HK-2 (cell line): ENCODE measurements around the gene ESR1.
A peak's percentile ranks its signal among the peaks of the same experiment; 100 is the strongest.

ENCODE experiments used
- DNase-seq: peaks from one replicate; pipeline ENCODE4 v3.0.0-alpha.2; 2018; ENCODE audit not compliant: unreplicated experiment

The ESR1 gene

DNA sequence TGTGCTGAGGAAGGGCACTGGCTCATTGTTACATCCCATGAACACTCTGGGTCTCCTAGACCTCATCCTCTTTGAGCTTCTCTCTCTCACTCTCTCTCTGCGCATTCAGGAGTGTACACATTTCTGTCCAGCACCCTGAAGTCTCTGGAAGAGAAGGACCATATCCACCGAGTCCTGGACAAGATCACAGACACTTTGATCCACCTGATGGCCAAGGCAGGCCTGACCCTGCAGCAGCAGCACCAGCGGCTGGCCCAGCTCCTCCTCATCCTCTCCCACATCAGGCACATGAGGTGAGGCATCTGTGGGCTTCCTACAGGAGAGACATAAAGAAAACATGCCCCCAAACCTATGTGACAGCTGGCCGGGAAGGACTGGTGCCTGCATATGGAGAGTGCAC lies 286.8 kb downstream of the ESR1 start:
- DNase-seq, result no peak

DNA sequence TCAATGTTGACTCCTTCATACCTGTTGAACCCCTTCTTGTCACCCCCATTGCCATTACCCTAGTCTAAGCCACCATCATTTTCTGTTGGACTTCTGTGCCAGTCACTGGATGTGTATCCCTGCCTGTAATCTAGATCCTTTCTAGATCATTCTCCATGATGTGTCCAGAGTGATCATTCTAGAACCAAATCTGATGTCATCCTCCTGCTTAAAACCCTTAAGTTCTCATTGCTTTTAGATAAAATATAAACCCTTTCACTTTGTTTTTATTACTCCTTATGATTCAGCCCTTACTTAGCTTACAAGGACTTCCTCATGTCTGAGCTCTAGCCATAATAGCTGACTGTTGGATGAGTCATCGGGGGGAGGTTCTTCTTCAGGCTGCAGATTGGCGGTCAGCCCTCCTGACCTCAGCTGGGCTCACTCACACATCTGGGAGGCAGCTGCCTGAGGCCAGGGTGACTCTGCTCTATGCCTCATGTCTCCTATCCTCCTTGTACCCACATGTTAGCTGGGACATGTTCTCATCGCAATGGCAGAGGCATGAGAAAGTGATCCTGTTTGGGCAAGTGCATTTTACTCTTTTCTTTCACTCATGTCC lies 287.6 kb downstream of the ESR1 start:
- peak; percentile 79 for DNase-seq

DNA sequence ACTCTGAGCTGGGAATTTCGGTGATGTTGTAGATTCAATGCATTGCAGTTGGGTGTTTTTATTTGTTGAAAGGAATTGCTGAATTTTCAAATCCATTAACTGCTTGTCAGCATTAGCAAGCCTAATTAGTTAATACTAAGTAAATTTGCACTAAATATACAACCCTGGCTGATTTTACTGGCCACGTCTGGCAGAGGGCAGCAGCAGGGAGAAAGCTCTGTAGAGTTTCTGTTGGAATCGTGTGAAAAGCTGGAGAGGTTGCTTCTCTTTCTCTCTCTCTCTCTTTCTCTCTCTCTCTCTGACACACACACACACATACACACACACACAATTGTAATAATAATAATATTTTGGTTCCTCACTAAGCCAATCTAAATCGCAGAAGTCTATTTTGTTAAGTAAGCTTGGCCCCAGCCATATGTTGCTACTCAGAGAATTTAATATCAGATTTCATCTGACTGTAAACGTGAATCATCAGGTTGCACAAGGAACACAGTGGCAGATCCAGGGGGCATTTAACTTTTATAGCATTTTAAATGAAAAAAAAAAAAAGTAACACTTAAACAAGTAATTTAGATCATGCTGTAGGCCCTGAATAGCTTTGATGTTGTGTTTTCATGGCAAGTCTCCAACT lies 289.5 kb downstream of the ESR1 start:
- DNase-seq, result no peak

DNA sequence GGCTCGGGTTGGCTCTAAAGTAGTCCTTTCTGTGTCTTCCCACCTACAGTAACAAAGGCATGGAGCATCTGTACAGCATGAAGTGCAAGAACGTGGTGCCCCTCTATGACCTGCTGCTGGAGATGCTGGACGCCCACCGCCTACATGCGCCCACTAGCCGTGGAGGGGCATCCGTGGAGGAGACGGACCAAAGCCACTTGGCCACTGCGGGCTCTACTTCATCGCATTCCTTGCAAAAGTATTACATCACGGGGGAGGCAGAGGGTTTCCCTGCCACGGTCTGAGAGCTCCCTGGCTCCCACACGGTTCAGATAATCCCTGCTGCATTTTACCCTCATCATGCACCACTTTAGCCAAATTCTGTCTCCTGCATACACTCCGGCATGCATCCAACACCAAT lies 291.2 kb downstream of the ESR1 start:
- DNase-seq, result no peak

DNA sequence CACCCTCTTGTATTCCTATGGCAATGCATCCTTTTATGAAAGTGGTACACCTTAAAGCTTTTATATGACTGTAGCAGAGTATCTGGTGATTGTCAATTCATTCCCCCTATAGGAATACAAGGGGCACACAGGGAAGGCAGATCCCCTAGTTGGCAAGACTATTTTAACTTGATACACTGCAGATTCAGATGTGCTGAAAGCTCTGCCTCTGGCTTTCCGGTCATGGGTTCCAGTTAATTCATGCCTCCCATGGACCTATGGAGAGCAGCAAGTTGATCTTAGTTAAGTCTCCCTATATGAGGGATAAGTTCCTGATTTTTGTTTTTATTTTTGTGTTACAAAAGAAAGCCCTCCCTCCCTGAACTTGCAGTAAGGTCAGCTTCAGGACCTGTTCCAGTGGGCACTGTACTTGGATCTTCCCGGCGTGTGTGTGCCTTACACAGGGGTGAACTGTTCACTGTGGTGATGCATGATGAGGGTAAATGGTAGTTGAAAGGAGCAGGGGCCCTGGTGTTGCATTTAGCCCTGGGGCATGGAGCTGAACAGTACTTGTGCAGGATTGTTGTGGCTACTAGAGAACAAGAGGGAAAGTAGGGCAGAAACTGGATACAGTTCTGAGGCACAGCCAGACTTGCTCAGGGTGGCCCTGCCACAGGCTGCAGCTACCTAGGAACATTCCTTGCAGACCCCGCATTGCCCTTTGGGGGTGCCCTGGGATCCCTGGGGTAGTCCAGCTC lies 292.1 kb downstream of the ESR1 start:
- DNase-seq, result no peak

DNA sequence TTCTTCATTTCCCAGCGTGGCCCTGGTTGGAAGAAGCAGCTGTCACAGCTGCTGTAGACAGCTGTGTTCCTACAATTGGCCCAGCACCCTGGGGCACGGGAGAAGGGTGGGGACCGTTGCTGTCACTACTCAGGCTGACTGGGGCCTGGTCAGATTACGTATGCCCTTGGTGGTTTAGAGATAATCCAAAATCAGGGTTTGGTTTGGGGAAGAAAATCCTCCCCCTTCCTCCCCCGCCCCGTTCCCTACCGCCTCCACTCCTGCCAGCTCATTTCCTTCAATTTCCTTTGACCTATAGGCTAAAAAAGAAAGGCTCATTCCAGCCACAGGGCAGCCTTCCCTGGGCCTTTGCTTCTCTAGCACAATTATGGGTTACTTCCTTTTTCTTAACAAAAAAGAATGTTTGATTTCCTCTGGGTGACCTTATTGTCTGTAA lies 292.7 kb downstream of the ESR1 start:
- DNase-seq, result no peak

DNA sequence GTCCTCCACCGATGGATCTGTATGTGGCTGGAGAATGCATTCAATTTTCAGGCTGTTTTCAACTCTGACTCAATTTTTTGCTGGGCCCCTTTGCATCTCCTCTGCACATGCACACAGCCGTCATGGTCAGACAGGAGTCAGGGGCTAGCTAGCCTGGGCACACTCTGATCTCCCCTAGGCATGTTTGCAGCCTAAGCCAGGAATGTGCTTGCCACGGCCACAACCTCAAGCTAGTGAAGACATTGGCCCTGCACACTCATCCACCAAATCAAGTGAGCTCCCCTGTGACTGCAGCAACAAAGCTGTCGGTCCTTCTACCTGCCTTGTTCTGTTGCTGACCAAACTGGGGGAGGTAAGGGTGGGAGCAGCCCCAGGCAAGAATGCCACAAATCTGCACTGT lies 300.5 kb downstream of the ESR1 start:
- DNase-seq, result no peak

DNA sequence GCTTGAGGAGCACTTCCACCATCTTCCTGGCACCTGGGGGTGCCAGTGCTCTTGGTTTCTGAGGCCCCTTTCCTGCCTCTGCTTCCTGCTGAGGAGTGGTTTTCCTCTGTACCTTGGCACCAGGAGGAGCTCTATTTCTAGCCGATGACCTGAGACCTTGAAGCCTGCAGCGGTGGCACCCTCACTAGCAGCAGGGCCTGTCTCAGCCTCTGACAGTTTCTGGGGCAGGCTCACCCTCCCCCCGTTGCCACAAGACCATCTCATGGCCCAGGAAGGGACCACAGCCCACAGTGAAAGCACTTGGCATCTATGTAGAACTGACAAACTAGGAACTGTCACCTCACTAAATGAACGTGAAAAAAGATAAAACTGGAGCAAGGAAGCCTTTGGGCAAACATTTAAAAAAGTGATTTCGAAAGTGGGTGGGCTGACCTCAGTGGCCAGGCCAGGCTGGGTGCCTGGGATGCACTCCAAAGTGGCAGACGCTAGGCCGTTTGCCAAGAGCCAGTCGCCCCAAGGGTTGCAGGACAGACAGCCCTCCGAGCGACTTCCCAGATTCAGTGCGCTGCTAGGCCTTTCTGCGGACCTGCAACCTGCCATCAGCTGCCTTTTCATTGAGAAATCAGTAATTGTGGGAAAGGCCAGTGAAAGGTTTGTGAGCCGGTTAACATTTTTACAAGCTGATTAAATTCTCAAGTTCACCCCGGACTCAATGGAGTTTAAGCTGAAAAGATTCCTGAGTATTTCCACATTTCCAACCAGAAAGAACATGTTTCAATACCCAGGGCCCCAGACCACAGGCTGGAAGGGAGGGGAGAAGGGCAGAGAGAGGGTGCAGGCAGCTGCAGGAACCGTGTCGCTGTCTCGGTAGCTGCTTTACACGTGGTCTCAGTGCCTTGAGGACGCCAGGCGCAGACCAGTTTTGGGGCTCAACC lies 303.7 kb downstream of the ESR1 start:
- DNase-seq, result no peak

DNA sequence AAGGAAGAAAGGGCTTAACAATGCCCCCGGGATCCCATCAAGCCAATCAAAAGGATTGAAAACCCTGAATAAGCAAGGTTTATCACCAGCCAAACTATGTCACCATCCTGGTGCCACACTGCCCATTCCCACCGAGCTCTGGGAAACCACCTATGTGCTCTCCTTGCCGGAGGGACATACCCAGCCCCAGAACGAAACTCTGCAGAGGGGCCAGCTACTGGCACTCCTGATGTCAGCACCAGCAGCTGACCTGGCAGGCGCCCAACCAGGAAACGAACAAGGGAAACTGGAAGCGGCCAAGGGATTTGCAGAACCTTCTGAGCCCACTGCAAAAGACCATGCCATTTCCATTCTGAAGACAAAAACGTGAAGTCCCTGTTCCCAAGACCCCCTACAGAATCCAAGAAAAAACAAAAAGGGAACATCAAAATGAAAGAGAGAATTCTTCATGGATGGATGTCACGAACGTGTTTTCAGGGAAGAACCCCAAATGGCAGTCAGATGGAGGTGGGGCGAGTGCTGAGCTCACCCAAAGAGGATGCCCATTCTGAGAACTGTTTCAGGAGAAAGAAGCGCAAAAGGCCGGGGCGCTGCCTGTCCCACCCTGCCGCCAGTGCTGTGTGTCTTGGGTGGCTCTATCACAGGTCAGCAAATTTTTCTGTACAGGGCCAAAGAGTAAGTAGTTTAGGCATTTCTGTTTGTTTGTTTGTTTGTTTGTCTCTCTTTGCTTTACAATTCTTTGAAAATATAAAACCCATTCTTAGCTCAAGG lies 305.2 kb downstream of the ESR1 start:
- DNase-seq, result no peak

DNA sequence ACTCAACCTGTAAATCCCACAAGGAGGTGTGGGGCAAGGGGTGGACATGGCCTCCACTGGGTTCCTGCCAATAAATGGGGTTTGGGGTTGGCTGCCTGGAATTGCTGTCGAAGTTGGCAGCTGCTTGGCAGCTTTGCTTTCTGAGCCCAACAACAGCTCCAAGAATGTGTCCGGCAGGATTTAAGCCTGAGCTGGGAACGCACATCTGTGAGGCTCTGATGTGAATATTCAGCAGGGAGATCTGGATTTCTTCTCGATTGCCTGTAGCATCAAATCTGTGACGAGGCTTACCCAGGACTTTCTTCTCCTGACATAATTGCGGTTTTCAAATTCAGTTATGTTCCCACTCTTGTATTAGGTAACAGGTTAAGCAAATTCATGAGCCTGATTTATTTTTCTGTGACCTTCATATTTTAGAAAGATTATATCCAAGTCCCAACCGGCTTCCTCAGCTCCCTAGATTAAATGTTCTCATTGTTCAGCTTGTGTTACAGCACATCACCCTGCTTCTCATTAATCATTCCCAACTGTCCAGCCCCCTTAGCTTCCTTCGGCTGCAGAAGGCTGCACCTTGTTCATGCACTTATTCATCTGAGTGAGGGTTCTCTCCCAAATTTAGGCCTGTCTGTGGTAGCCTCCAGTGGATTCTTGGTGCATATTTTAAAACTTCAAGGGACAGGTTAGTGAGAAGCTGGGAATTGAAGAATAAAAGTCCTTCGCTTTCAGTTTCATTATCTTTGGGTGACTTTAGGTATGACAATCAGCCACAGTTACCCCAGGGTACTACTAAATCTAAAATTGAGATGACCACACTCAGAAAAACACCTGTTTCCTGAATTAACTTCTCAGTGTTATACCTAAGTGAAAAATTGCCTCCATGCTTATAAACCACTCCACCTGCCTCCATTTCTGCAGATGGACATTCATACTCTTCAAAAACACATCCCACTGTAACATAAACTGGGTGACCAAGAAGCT lies 310.0 kb downstream of the ESR1 start:
- DNase-seq, result no peak

DNA sequence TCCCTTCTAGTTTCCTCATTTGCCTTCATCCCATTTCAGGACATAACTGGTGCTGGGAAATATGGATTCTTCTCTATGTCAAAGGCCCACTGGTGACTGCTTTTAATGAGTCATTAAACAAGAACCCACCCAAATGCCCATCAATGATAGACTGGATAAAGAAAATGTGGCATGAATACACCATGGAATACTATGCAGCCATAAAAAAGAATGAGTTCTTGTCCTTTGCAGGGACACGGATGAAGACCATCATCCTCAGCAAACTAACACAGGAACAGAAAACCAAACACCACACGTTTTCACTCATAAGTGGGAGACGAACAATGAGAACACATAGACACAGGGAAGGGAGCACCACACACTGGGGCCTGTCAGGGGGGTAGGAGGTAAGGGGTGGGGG lies 310.7 kb downstream of the ESR1 start:
- no peak for DNase-seq

DNA sequence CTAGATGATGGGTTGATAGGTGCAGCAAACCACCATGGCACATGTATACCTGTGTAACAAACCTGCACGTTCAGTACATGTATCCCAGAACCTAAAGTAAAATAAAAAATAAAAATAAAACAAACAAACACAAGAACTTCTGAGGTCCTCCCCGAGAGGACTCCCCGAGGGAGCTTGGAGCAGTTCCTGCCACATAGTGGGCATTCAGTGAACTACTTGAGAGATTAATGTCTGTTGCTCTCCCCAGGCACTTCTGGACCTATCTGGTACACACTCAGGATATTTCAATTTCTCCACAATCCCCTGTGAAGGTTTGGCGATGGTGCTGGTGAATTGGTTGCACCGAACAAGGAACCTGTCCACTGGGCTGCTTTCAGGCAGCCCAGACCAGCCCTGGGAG lies 311.2 kb downstream of the ESR1 start:
- no peak for DNase-seq

DNA sequence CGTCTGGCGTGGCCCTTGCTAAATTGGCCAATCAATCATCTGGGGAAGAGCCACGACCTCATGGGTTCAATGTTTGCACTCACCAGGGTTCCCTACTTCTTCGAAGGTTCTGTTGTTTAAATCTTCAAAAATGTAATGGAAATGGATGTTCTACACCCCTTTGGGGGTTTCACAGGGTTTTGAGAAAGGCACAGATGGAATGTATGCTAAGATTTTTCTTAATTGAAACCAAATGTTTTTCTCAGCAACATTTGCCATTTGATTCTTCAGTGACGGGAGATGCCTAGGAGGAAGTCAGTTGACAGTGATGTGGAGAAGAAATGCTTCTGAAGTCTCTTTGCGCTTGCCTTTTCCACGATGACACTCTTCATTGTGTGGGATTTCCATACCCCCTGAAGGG lies 312.3 kb downstream of the ESR1 start:
- DNase-seq, result no peak

DNA sequence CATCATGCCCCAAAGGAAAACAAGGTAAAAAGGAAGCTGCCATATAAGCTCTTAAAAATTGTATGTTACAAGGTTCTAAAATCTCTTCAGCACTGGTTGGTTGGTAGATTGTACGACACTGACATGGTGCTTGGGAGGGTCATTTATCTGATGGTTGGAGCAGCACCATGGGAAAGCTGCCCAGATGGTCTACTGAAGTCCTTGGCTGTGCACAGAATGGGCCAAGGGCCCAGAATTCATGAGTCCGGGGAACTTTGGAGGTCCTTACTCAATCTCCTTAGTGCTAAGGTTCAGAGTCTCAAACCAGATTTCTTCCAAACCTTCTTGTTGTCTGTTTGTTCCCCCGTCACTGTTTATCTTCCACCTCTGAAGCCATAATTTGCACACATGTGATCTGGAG lies 314.4 kb downstream of the ESR1 start:
- no peak for DNase-seq

DNA sequence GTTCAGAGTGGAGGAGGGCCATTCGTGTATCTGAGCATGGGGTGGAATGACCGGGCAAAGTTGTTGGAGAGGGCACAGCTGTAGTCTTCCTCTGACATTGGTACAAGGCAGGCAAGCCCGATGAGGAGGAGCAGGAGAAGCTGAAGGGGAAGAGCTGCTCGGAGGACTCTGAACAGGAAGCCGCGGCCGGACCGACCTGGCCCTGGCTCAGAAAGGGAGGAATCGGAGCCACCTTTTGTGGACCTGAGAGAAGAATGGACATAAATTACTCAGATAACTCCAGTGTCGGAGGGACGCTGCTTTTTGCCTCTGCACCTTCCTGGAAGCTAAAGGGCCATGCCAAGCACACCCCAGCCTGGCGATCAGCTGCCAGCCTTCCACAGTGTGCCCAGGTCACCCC lies 315.0 kb downstream of the ESR1 start:
- no peak for DNase-seq

DNA sequence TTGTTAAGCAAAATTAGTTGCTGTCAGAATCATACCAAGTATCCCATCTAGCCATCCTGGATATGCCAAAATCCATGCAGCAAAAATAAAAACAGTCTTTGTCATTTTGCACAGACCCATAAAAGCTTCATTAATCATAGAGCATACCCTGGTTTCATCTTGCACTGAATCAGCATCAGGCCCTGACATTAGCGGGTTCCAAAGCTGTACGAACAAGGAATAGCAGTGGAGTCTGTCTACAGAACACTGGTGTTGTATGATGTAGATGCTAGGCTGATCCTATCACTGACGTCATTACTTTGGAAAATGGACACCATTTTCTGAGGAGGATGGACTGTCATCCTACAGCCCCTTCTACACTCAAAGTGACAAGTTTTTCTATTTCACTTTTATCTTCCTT lies 315.6 kb downstream of the ESR1 start:
- no peak for DNase-seq

DNA sequence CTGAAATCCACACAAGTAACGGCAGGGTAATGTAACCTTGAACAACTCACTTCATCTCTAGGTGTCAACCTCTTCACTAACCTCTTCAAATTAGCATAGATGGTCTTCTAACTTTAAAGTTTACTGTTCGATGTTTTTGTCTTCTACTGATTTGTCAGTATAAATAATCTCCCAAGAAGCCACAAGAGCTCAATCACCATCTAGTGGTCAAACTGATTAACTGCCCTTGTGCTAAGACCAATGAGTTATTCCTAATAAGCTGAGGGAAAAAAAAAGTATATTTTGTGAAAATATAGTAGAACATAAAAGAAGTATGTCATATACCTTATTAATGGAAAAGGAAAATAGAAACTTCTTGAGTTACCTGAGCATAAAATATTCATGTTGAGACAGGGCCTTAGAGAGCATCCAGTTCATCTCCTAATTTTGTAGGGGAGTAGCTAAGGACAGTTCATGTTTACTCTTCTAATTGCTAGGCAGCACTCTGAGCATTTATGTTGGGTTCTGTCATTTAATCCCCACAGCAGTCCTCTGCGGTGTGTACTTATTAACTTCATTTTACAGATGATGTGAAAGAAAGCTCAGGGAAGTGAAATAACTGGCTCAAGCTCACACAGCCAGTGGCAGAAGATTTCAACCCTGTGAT lies 317.1 kb downstream of the ESR1 start:
- no peak for DNase-seq

DNA sequence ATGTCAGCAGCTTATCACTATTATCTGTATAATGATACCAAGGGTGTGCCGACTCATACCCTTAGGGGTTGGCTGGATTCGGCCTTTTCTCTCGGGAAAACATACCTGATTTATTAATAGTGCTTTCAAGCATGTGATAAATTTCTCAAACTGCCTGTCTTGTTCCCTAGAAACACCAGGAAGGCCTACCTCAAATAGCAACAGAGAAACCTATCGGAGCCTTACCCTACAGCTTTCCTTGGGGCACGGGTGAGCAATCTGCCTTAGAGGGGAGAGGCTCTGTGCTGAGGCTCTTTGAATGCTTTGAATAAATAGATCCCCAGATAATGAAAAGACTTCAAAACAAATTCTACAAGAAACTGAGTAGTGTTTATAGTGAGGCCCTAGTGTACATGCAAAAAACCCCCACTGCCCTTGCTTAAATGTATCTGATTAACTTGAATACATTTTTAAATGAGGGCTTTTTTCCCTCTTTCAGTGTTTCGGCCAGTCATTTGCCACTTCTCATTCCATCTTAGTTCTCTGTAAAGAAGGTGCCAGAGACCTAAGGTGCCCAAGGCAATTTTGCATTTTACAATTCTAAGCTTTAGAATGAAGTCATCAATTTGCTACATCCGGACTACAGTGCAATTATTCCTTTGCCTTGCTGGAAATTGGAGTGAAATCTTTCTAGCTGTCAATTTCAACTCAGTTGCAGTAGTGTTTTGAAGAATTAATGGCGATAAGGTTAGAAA lies 320.1 kb downstream of the ESR1 start:
- no peak for DNase-seq

DNA sequence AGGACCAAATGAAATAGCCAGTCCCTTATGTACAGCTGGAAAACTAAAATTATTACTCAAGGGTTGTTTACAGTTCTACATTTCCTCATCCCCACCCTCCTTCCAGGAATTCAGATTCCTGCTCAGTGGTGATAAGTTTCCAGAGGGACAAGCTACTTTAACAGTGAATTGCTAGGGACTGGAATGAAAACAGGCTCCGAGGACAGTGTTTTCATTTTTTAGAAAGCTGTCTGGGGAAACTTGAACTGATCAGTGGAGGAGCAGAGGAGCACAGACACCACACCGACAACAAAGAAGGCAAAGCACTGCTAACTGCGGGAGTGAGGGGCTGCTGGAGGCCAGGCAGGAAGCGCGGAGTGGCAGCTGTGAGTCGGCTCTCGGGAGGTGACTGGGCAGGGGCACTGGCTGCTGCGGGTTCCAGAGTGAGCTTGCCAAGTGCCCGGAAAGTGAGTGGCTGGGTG lies 322.2 kb downstream of the ESR1 start:
- DNase-seq, result no peak
